Measurements from ENCODE around the gene COG3. TPM values are rescaled to one million over a fixed set of nuclear protein-coding genes. Genes with fewer than 3 reads are reported as not detected.

Gene COG3
- polyA plus RNA-seq, 2 donors, result 9.2 to 25.0 TPM

DNA sequence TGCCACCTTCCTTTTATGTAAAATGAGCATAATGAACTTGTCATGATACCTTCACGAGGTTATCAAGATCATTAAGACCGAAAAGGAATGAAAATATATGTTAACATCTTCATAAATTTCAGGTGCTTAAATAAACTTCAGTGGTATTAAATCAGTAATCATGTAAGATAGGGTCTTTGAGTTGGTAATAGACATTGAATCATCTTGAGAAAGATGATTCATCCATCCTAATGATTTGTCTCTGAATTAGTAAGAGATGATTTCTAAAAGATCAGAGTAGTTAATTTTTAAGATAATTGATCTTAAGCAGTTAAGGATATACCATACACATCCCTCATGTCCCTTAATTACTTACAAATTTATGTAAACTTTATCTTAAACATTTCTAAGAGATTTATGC, 52.0 kb downstream of the COG3 start:
- WGBS, 2 donors, result 74 to 79% methylated on average over 2 of the region's 2 CpGs
- Histone ChIP-seq H3K9me3 (ENCODE audit: control insufficient read depth in 2 of 2, insufficient read depth in 1 of 2, low read depth in 1 of 2, low read length in 1 of 2) (no peaks in the 10 kb centered on the region), H3K4me1 (ENCODE audit: control insufficient read depth in 2 of 2, insufficient read depth in 2 of 2, low read length in 1 of 2) (no peaks in the 10 kb centered on the region), H3K36me3 (ENCODE audit: control insufficient read depth in 2 of 2, insufficient read depth in 2 of 2, low read length in 1 of 2) (peaks cover 2 to 11% of the 10 kb centered on the region in 2 donors), H3K4me3 (ENCODE audit: low read depth in 1 of 2, low read length in 2 of 2) (no peak overlapping the region), H3K27me3 (ENCODE audit: control insufficient read depth in 1 of 2, insufficient read depth in 2 of 2, low read length in 2 of 2) (no peaks in the 10 kb centered on the region), H3K27ac (ENCODE audit: low read depth in 2 of 2, low read length in 1 of 2) (no peak overlapping the region)

DNA sequence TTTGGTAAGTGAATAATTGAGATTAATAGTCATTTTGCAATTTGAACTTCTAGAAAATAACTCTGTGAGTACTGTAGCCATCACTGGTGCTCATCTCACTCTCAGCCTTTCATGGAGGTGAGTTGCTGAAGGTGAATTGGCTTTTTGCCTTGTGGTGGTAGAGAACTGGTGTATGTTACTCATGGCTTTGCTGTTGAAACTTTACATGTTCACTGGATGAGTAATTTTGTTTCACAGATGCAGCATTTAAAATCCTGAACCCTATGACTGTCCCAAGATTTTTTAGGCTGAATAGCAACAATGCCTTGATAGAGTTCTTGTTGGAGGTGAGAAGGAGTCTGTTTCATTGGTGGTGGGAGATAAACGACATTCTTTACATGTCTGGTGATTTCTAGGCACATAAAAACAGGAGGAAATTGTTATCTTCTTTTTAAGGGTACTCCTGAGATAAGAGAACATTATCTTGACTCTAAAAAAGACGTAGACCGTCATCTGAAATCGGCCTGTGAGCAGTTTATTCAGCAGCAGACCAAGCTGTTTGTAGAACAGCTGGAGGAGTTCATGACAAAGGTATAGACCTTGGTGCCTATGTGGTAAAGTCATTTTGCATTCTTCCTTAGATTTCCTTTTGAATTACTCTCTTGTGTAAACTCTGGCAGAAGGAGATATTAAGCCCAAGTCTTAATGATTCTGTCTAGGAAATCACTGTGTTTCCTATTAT, 53.9 kb downstream of the COG3 start:
- 65 to 77% methylated on average over 4 of the region's 4 CpGs for WGBS, 2 donors

DNA sequence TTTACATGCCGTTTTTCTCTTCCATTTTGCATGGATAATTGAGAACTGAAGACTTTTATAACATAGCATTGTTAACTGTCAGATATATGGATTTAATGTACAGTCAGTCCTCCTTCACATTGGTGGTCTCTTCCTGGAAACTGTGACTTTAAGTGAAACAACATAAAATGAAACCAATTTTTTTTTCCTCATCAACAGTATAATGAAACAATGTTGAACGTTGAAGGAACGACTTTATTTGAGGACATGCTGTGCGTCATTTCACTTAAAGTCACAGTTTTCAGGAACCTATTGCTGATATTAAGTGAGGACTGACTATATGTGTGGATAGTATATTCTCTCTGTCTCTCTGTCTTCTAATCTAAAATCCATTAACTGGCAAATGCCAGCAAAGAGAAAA, 54.8 kb downstream of the COG3 start:
- 83% methylated on average over 4 of the region's 4 CpGs for WGBS, 2 donors
- peaks cover 5 to 8% of the 10 kb centered on the region in 2 donors for H3K36me3 ChIP-seq (ENCODE audit: control insufficient read depth in 2 of 2, insufficient read depth in 2 of 2, low read length in 1 of 2)
- no peak overlapping the region for H3K27ac ChIP-seq (ENCODE audit: low read depth in 2 of 2, low read length in 1 of 2)
- no peaks in the 10 kb centered on the region for H3K9me3 ChIP-seq (ENCODE audit: control insufficient read depth in 2 of 2, insufficient read depth in 1 of 2, low read depth in 1 of 2, low read length in 1 of 2)
- H3K27me3 ChIP-seq (ENCODE audit: control insufficient read depth in 1 of 2, insufficient read depth in 2 of 2, low read length in 2 of 2), result no peaks in the 10 kb centered on the region
- H3K4me3 ChIP-seq (ENCODE audit: low read depth in 1 of 2, low read length in 2 of 2), result no peak overlapping the region
- H3K4me1 ChIP-seq (ENCODE audit: control insufficient read depth in 2 of 2, insufficient read depth in 2 of 2, low read length in 1 of 2), result no peaks in the 10 kb centered on the region

More for the DNA sequence above, 53.9 kb downstream of the COG3 start:
- Histone ChIP-seq H3K4me3 (ENCODE audit: low read depth in 1 of 2, low read length in 2 of 2) (no peak overlapping the region), H3K27ac (ENCODE audit: low read depth in 2 of 2, low read length in 1 of 2) (no peak overlapping the region), H3K27me3 (ENCODE audit: control insufficient read depth in 1 of 2, insufficient read depth in 2 of 2, low read length in 2 of 2) (no peaks in the 10 kb centered on the region), H3K9me3 (ENCODE audit: control insufficient read depth in 2 of 2, insufficient read depth in 1 of 2, low read depth in 1 of 2, low read length in 1 of 2) (no peaks in the 10 kb centered on the region), H3K36me3 (ENCODE audit: control insufficient read depth in 2 of 2, insufficient read depth in 2 of 2, low read length in 1 of 2) (peaks cover 2 to 8% of the 10 kb centered on the region in 2 donors), H3K4me1 (ENCODE audit: control insufficient read depth in 2 of 2, insufficient read depth in 2 of 2, low read length in 1 of 2) (no peaks in the 10 kb centered on the region)

DNA sequence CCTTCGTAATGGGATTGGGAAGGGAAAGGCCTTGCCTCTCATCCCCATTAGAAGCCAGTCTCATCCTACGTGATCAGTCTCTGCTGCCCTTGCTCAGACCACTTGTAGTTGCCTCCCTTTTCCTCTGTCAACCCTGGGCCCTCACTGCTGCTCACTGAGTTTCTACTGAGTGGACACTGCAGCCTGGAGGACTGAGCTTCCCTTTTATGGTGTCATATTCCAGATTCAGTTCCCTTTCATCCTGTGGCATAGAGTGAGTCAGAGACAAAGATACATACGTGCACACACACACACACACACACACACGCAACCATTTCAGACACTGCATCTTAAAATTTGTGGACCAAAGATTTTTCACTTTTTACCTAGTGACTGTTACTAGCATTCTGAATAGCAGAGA, 56.6 kb downstream of the COG3 start:
- Histone ChIP-seq H3K4me3 (ENCODE audit: low read depth in 1 of 2, low read length in 2 of 2) (no peak overlapping the region), H3K27me3 (ENCODE audit: control insufficient read depth in 1 of 2, insufficient read depth in 2 of 2, low read length in 2 of 2) (no peaks in the 10 kb centered on the region), H3K4me1 (ENCODE audit: control insufficient read depth in 2 of 2, insufficient read depth in 2 of 2, low read length in 1 of 2) (no peaks in the 10 kb centered on the region), H3K9me3 (ENCODE audit: control insufficient read depth in 2 of 2, insufficient read depth in 1 of 2, low read depth in 1 of 2, low read length in 1 of 2) (no peaks in the 10 kb centered on the region), H3K36me3 (ENCODE audit: control insufficient read depth in 2 of 2, insufficient read depth in 2 of 2, low read length in 1 of 2) (peaks cover 5 to 8% of the 10 kb centered on the region in 2 donors), H3K27ac (ENCODE audit: low read depth in 2 of 2, low read length in 1 of 2) (no peak overlapping the region)
- 88 to 89% methylated on average over 4 of the region's 4 CpGs for WGBS, 2 donors

DNA sequence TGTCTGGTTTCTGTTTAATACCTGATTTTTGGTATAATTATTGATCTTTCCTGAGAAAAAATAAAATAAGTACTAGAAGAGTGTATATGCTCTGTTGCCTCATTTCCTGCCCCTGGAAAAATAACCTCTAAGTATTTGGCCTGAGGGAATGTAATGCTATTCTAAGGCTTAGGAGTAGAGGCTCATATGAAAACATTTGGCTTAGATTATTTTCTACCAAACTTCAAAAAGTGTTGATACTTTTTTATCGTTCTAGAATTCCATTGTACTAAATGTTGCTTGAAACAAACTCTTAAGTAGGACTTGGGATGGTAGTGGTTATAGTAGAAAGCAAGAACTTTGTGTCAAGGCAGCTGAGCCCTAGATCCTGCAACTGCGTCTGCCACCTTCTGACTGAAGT, 57.8 kb downstream of the COG3 start:
- H3K27ac ChIP-seq (ENCODE audit: low read depth in 2 of 2, low read length in 1 of 2), result no peak overlapping the region
- peaks cover 4 to 8% of the 10 kb centered on the region in 2 donors for H3K36me3 ChIP-seq (ENCODE audit: control insufficient read depth in 2 of 2, insufficient read depth in 2 of 2, low read length in 1 of 2)
- H3K4me3 ChIP-seq (ENCODE audit: low read depth in 1 of 2, low read length in 2 of 2), result no peak overlapping the region
- H3K27me3 ChIP-seq (ENCODE audit: control insufficient read depth in 1 of 2, insufficient read depth in 2 of 2, low read length in 2 of 2), result no peaks in the 10 kb centered on the region
- H3K4me1 ChIP-seq (ENCODE audit: control insufficient read depth in 2 of 2, insufficient read depth in 2 of 2, low read length in 1 of 2), result no peaks in the 10 kb centered on the region
- H3K9me3 ChIP-seq (ENCODE audit: control insufficient read depth in 2 of 2, insufficient read depth in 1 of 2, low read depth in 1 of 2, low read length in 1 of 2), result no peaks in the 10 kb centered on the region
- 70 to 74% methylated on average over 2 of the region's 2 CpGs for WGBS, 2 donors

DNA sequence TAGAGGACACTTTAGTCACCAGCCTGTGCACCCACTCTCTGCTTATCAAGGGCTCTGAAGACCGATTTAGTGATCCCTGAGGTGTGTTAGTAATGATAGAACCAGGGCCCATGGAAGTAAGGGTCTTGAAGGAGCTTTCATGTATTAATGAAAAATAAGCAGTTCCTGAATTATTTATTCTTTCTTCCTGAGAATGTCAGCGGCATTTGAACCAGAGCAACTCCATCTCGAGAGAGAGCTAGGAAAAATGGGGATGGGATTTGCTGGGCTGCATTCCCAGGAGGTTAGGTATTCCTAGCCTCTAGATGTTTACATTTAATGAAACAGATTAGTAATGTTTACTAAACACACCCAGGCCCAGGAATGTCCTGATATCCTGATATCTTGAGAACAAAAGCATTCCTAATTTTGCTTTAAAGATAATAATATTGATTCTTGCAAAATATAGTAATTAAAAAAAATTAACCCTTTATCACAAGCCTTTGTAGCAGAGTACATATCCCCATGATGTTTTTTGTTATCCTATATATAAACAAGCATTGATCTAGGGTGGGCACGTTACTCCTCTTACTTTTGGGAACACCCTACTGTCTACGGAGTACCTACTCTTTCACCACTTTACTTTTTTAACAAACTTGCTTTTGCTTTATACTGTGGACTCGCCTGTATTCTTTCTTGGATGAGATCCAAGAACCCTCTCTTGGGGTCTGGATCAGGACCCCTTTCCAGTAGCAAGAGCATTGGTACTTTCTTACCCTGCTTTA, 63.1 kb downstream of the COG3 start:
- WGBS, 2 donors, result 68 to 75% methylated on average over 6 of the region's 6 CpGs
- no peaks in the 10 kb centered on the region for H3K27me3 ChIP-seq (ENCODE audit: control insufficient read depth in 1 of 2, insufficient read depth in 2 of 2, low read length in 2 of 2)
- H3K4me1 ChIP-seq (ENCODE audit: control insufficient read depth in 2 of 2, insufficient read depth in 2 of 2, low read length in 1 of 2), result no peaks in the 10 kb centered on the region
- no peaks in the 10 kb centered on the region for H3K9me3 ChIP-seq (ENCODE audit: control insufficient read depth in 2 of 2, insufficient read depth in 1 of 2, low read depth in 1 of 2, low read length in 1 of 2)
- H3K36me3 ChIP-seq (ENCODE audit: control insufficient read depth in 2 of 2, insufficient read depth in 2 of 2, low read length in 1 of 2), result peaks cover 0 to 6% of the 10 kb centered on the region in 2 donors
- H3K4me3 ChIP-seq (ENCODE audit: low read depth in 1 of 2, low read length in 2 of 2), result no peak overlapping the region
- no peak overlapping the region for H3K27ac ChIP-seq (ENCODE audit: low read depth in 2 of 2, low read length in 1 of 2)

DNA sequence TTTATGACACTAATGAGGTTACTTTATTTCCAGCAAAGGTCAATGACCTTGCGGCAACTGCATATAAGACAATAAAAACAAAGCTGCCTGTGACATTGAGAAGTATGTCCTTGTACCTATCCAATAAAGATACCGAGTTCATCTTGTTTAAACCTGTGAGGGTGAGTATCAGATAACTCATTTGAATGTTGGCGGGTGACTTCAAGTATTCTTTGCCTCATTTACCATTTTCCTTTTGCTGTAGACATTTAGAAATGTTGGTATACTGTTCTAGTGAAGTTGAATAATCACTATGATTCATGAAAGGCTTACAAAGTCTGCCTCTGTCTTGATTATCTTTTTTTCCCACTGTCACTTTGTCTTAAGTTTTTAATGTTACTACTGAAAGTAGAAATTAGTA, 65.0 kb downstream of the COG3 start:
- H3K27ac ChIP-seq (ENCODE audit: low read depth in 2 of 2, low read length in 1 of 2), result no peak overlapping the region
- peaks cover 2 to 7% of the 10 kb centered on the region in 2 donors for H3K36me3 ChIP-seq (ENCODE audit: control insufficient read depth in 2 of 2, insufficient read depth in 2 of 2, low read length in 1 of 2)
- no peaks in the 10 kb centered on the region for H3K4me1 ChIP-seq (ENCODE audit: control insufficient read depth in 2 of 2, insufficient read depth in 2 of 2, low read length in 1 of 2)
- no peaks in the 10 kb centered on the region for H3K9me3 ChIP-seq (ENCODE audit: control insufficient read depth in 2 of 2, insufficient read depth in 1 of 2, low read depth in 1 of 2, low read length in 1 of 2)
- no peaks in the 10 kb centered on the region for H3K27me3 ChIP-seq (ENCODE audit: control insufficient read depth in 1 of 2, insufficient read depth in 2 of 2, low read length in 2 of 2)
- 86 to 90% methylated on average over 3 of the region's 3 CpGs for WGBS, 2 donors
- no peak overlapping the region for H3K4me3 ChIP-seq (ENCODE audit: low read depth in 1 of 2, low read length in 2 of 2)

DNA sequence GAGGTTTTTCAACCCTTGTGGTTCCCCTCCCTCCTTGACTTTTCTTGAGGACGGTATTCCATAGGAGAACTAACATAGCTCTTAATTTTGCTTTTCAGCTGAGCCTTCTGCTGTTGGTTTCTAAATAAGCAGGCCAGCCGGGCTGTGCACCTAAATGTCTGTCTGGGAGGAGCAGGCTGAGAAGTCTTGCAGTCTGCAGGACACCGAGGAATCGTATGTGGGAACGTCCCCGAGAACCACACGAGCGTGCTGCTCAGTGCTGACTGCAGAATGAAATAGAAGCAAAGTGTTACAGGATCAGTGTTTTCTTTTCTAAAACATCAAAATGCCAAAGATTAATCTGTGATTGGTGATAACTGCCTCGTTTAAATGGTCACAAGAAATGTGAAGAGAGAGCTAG, 69.9 kb downstream of the COG3 start:
- Histone ChIP-seq H3K36me3 (ENCODE audit: control insufficient read depth in 2 of 2, insufficient read depth in 2 of 2, low read length in 1 of 2) (peaks cover 2 to 15% of the 10 kb centered on the region in 2 donors), H3K9me3 (ENCODE audit: control insufficient read depth in 2 of 2, insufficient read depth in 1 of 2, low read depth in 1 of 2, low read length in 1 of 2) (no peaks in the 10 kb centered on the region), H3K27ac (ENCODE audit: low read depth in 2 of 2, low read length in 1 of 2) (no peak overlapping the region), H3K27me3 (ENCODE audit: control insufficient read depth in 1 of 2, insufficient read depth in 2 of 2, low read length in 2 of 2) (no peaks in the 10 kb centered on the region), H3K4me1 (ENCODE audit: control insufficient read depth in 2 of 2, insufficient read depth in 2 of 2, low read length in 1 of 2) (no peaks in the 10 kb centered on the region), H3K4me3 (ENCODE audit: low read depth in 1 of 2, low read length in 2 of 2) (no peak overlapping the region)
- WGBS, 2 donors, result 88 to 90% methylated on average over 9 of the region's 9 CpGs

DNA sequence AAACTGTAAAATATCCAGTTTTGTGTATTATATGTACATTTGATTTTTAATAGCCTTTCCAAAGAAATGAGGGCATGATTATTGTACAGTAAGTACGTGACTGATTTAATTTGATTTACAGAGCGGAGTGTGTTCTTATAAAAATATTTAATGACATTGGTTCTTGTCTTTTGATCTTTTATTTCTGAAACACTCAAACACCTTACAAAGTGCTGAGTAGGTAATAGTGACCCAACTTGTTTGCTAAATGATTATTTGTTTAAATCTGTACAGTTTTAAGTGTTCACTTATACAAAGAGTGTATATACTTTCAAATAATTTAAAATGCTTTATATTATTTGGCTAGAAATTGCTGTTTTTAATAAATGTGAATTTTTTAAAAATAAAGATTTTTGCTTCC, 71.5 kb downstream of the COG3 start:
- peaks cover 2 to 15% of the 10 kb centered on the region in 2 donors for H3K36me3 ChIP-seq (ENCODE audit: control insufficient read depth in 2 of 2, insufficient read depth in 2 of 2, low read length in 1 of 2)
- WGBS, 2 donors, result 96 to 97% methylated on average over 2 of the region's 2 CpGs

More for the DNA sequence above, 71.5 kb downstream of the COG3 start:
- Histone ChIP-seq H3K9me3 (ENCODE audit: control insufficient read depth in 2 of 2, insufficient read depth in 1 of 2, low read depth in 1 of 2, low read length in 1 of 2) (no peaks in the 10 kb centered on the region), H3K4me3 (ENCODE audit: low read depth in 1 of 2, low read length in 2 of 2) (no peak overlapping the region), H3K27ac (ENCODE audit: low read depth in 2 of 2, low read length in 1 of 2) (no peak overlapping the region), H3K27me3 (ENCODE audit: control insufficient read depth in 1 of 2, insufficient read depth in 2 of 2, low read length in 2 of 2) (no peaks in the 10 kb centered on the region), H3K4me1 (ENCODE audit: control insufficient read depth in 2 of 2, insufficient read depth in 2 of 2, low read length in 1 of 2) (no peaks in the 10 kb centered on the region)
